Superior temporal gyrus (tissue), 1 donor: ENCODE data around the gene NKX2-1.

ENCODE experiments used
- DNase-seq: peaks from one replicate; pipeline ENCODE4 v3.0.0-alpha.2; 2016; ENCODE audit errors: extremely low spot score

NKX2-1 gene

DNA sequence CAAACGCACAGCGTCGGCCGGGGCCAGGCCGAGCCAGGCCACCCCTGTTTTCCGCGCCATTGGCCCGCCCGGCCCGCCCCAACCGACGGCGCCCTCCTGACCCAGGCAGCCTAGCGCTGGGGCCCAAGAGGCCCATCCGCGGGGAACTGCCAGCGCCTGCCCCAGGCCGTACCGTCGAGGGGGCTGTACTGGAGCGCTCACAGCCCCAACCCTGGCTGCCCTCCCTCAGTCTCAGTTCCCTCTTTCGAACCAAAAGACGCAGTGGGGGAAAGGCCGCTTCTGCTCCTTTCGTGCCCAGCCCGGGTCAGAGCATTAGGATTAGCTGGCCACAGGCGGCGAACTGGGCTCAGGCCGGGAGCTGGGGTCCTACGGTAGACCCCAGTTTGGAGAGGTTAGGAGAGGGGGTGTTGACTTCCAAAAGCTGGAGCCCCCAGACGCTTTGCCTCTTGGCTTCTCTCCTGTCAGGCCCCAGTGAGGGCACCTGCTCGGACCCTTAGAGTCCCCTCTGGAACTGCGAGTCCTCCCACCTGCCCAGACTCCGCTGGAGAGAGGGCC, 1.9 kb downstream of the NKX2-1 start:
- DNase-seq: no peak

DNA sequence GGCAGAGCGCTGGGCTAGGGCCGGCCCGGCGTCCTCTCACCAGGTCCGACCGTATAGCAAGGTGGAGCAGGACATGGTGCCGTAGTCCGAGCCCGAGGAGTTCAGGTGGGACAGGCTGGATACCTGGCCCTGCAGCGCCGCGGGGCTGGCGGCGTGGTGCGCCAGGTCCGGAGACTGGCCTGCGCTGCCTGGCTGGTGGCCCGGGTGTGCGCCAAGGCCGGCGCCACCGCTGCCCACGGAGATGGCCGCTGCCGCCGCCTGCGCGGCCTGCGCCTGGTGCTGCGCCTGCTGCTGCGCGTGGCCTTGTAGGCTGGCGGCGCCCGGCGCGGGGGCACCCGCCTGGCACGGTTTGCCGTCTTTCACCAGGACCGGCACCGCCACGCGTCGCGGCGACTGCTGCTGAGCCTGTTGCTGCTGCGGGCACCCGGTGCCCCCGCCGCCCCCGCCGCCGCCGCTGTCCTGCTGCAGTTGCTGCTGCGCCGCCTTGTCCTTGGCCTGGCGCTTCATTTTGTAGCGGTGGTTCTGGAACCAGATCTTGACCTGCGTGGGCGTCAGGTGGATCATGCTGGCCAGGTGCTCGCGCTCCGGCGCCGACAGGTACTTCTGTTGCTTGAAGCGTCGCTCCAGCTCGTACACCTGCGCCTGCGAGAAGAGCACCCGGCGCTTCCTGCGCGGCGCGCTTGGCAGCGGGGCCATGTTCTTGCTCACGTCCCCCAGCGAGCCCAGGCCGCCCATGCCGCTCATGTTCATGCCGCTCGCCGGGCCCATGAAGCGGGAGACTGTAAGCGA, 2.6 kb downstream of the NKX2-1 start:
- DNase-seq: no peak

DNA sequence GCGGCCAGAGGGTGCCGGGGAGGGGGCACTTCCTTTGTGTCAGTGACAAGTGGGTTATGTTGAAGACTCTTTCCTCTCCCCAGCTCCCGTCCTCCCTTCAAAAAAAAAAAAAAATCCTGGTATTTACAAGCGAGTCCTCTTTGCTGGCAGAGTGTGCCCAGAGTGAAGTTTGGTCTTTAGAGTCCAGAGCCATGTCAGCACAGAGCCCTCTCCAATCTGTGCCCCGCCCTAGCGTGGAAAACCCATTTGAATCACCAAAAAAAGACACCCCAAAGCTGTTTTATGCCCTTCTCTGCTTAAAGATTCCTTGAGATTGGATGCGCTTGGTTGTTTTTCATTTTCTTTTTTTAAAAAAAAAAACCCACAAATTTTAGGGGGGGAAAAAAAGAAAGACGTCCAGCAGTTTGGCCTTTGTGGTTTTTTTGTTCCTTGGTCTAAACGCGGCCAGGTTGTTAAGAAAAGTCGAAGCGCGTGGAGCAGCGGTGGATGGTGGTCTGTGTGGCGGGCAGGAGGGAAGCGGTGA, 3.3 kb downstream of the NKX2-1 start:
- no peak for DNase-seq

GRCh38 chr14:36515896-36516718, 3.9 kb downstream of the NKX2-1 start:
- no peak for DNase-seq

DNA sequence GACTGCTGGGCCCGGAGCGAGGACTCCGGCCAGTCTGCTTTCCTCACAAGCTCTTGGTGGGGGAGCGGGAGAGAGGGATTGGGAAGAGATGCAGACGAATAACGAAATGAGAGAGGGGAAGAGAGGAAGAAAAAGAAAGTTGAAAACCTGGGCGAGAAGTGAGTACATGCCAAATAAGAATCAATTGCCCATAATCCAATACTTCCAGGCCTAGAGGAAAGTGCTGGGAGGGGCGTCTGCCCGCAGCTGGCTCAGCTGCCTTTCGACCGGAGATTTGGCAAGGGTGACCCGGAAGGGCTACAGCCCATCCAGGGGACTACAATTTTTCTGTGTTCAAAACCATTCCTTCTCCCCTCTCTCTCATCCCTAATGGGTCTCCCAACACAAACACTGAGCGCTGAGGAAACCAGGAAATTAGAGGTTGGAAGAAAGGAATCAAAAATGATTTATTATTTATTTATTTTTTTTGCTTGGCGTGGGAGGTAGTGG, 4.9 kb downstream of the NKX2-1 start:
- DNase-seq: no peak

- DNase-seq: no peak
Measured at GRCh38 chr14:36514278-36515104, 5.5 kb downstream of the NKX2-1 start.

- DNase-seq: no peak
Measured at GRCh38 chr14:36513451-36514277, 6.4 kb downstream of the NKX2-1 start.

DNA sequence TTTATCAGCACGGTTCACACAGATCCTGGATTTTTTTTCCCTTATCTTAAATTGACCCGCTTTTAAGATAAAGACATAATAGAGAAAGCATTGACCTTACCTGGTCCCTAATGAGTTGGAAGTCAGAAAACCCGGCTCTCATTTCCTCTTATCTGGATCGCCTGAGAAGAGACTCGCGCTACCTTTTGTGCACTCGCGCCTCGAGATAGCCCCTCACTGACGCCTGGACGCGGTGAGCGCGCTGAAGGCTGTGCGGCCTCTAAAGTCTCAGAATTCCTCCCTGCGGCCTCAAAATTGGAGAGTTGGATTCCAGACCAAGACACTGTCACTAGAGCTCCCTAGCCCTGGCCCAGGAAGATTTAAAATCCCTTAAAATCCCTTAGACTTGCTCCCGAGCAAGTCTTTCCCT, 7.0 kb downstream of the NKX2-1 start:
- no peak for DNase-seq

DNA sequence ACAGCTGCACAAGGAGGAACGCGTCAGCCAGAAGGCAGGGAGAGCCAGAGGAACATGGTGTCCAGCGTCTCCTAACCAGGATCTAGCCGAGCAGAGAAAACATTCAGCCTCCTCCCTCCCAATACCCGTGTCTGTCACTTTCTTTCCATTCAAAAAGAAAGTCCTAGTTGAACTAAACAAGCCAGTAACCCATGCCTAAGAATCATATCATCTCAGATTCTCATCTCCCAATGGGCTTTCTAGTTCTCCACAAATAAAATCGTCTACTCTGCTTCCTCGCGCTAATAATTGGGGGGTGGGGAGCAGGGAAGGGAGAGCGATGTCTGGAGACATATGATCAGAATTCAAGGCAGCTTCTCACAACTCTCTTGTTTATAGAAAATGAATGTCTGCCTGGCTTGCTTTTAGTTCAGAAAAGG, 7.4 kb downstream of the NKX2-1 start:
- DNase-seq: no peak

GRCh38 chr14:36511981-36512584, 7.9 kb downstream of the NKX2-1 start:
- DNase-seq: no peak

DNA sequence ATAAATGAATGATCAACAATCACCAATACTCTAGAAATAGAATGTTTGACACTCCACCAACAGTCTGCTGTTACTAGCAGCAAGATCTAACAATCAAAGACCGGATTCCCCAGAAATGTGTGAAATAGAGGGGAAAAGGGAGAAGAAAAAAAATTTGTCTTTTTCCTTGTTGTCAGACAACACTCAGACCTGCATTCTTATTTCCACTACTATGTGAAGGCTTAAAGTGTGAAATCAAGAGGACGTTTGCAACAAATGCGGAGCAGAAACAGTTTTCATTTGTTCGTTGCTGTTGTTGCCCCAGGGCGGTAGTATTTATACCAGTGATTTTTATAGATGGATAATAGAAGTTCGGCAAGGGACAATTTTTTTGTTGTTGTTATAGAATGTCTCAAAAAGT, 9.2 kb downstream of the NKX2-1 start:
- DNase-seq: no peak

GRCh38 chr14:36510078-36510799, 9.8 kb downstream of the NKX2-1 start:
- no peak for DNase-seq

- no peak for DNase-seq
Measured at GRCh38 chr14:36509069-36509917, 10.7 kb downstream of the NKX2-1 start.

DNA sequence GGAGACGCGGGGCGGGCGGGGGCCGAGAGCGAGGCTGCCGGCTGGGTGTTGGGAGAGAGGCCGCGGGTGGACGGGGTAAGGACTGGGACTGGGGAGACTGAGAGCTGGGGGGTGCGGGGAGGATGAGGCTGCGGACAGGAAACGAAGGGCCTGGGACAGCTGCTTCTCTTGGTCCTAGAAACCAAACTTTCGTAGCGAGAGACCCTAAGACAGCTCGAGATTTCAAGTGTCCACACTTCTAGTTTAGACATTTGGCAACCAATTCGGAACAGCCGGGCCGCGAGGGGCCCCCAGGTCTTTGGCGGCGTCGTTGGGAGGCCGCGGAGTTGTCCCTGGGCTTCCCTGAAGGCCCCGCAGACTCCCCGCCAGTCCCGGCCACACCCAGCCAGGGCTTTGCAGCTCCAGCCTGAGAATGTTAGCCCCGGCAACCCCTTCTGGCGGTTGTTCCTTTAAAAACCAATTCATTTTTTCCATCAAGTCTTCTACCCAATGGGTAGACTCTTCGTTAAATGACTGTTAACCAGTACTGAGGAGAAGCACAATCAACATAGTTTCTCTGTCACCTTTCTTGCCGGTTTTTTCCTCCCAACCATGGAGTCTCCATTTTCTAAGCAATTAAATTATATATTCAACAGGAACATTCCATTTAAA, 11.5 kb downstream of the NKX2-1 start:
- DNase-seq: no peak

DNA sequence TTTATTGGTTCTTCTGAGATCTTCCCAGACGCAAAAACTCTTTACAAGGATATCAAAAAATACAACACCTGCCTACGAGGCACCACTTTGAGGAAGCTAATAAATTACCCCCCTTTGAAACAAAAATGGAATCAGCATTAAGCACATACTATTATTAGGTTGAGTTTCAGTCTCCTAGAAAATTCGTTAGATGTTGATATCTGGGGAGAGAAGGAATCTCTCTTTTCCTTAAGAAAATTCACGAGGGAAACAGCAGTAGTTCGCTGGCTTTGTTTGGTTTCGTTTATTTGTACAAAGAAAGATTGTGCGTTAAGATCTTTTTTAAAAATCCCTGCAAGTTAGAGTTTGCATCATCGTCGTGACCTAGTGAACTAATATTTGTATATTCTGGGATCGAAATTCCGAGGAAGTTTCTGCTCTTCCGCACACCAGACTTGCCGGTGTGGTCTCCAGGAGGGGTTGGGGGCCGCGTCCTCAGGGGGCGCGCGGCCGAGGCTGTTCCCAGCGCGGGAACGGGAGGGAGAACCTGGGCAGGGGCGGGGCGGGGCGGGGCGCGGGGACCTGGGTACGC, 12.1 kb downstream of the NKX2-1 start:
- DNase-seq: no peak

DNA sequence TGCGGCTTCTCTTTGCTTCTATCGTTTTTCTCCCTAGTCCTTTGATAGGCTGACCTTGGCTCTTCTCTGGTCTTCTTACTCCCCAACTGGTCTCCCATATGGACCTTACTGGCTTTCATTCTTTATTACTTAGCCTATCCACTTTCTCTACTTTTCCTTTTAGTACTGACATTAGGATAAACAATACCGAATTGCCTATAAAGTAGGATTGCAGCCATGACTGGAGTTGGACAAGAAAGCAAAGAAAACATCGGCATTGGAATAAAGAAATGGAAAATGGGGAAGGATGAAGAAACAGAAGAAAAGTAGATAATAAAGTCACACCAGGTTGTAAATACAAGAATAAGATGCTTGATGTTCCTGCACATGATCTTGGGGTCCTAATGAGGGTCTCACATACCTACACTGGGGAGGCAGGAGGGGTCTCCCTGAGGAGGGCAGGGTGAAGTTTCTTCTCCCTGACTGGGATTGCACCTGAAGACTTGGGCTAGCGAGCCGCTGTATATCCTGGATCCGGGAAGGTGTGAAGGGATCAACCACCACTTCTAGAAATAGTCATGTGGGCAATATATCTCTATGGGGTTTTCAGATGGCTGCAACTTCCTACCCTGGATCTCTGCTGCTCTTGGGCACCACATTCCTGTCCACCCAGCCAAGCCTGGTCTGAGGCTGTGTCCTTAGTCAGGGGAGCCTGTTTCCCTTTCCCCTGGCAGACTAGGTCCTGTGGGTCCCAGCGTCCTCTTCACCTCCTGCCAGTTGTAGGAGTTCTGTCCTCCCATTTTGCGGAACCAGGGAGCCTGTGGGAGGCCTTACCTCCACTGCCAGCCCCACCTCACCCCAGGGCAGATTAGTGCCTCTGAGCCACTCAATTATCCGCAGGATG, 13.1 kb downstream of the NKX2-1 start:
- DNase-seq: no peak
